ENCODE data around the gene GSTCD.
"Not testable (repeated sequence)": the region's sequence is repeated elsewhere in the genome, so short reads cannot be mapped to it uniquely, and the experiment has no call there.

The GSTCD gene

GRCh38 chr4:105708181-105709080, at the start of gene GSTCD, which contains the start of gene INTS12:
Gene GSTCD (plus strand): TSS chr4:105708784. CDS start chr4:105717614, 8,830 bp downstream.
Gene INTS12 (minus strand): TSS chr4:105708689. CDS start chr4:105700005, 8,684 bp downstream.
- peak; percentile 49 for DNase-seq (ENCODE audit: low spot score)

GRCh38 chr4:105659190-105659589, 49.4 kb upstream of the GSTCD start:
- no peak for DNase-seq (ENCODE audit: low spot score)

GRCh38 chr4:105661028-105661427, 47.6 kb upstream of the GSTCD start:
- no peak for DNase-seq (ENCODE audit: low spot score)

GRCh38 chr4:105662935-105663675, 45.5 kb upstream of the GSTCD start:
- no peak for DNase-seq (ENCODE audit: low spot score)

GRCh38 chr4:105666693-105667092, 41.9 kb upstream of the GSTCD start:
- DNase-seq (ENCODE audit: low spot score): no peak

- DNase-seq (ENCODE audit: low spot score): no peak
Observed at GRCh38 chr4:105670684-105671083, 37.9 kb upstream of the GSTCD start.

GRCh38 chr4:105671301-105671700, 37.3 kb upstream of the GSTCD start:
- no peak for DNase-seq (ENCODE audit: low spot score)

GRCh38 chr4:105674011-105674410, 34.6 kb upstream of the GSTCD start:
- no peak for DNase-seq (ENCODE audit: low spot score)

GRCh38 chr4:105677709-105678108, 30.9 kb upstream of the GSTCD start:
- DNase-seq (ENCODE audit: low spot score): no peak

- DNase-seq (ENCODE audit: low spot score): no peak
Observed at GRCh38 chr4:105679186-105679585, 29.4 kb upstream of the GSTCD start.

- no peak for DNase-seq (ENCODE audit: low spot score)
Observed at GRCh38 chr4:105683038-105683437, 25.5 kb upstream of the GSTCD start.

- DNase-seq (ENCODE audit: low spot score): no peak
Observed at GRCh38 chr4:105686571-105686970, 22.0 kb upstream of the GSTCD start.

GRCh38 chr4:105694812-105695211, 13.8 kb upstream of the GSTCD start:
- not testable (repeated sequence) for DNase-seq (ENCODE audit: low spot score)

- not testable (repeated sequence) for DNase-seq (ENCODE audit: low spot score)
Observed at GRCh38 chr4:105695832-105696231, 12.8 kb upstream of the GSTCD start.

- DNase-seq (ENCODE audit: low spot score): no peak
Observed at GRCh38 chr4:105698607-105699006, 10.0 kb upstream of the GSTCD start.

- no peak for DNase-seq (ENCODE audit: low spot score)
Observed at GRCh38 chr4:105707782-105708180, 803 bp upstream of the GSTCD start.

- DNase-seq (ENCODE audit: low spot score): no peak
Observed at GRCh38 chr4:105709081-105709450, 482 bp downstream of the GSTCD start.

GRCh38 chr4:105710012-105710600, 1.5 kb downstream of the GSTCD start:
- DNase-seq (ENCODE audit: low spot score): no peak

GRCh38 chr4:105710678-105711077, 2.1 kb downstream of the GSTCD start:
- no peak for DNase-seq (ENCODE audit: low spot score)

GRCh38 chr4:105712766-105713165, 4.2 kb downstream of the GSTCD start:
- no peak for DNase-seq (ENCODE audit: low spot score)

GRCh38 chr4:105714071-105714521, 5.5 kb downstream of the GSTCD start:
- no peak for DNase-seq (ENCODE audit: low spot score)

- DNase-seq (ENCODE audit: low spot score): no peak
Observed at GRCh38 chr4:105714932-105715331, 6.3 kb downstream of the GSTCD start.
